ENCODE data around the gene DNAJC3.

The DNAJC3 gene

GRCh38 chr13:95809429-95809828, 132.5 kb downstream of the DNAJC3 start:
- peaks cover 10% of the 10 kb centered on the region for H3K9me3 ChIP-seq (ENCODE audit: low read length)
- H3K4me3 ChIP-seq (ENCODE audit: low read length), result no peak overlapping the region
- H2AFZ ChIP-seq (ENCODE audit: low read depth, low read length), result no peak overlapping the region
- no peaks in the 10 kb centered on the region for H3K27me3 ChIP-seq (ENCODE audit: insufficient read depth, low read length)
- peaks cover 6% of the 10 kb centered on the region for H3K36me3 ChIP-seq (ENCODE audit: insufficient read depth, low read length)
- H3K4me1 ChIP-seq (ENCODE audit: insufficient read depth, low read length), result no peaks in the 10 kb centered on the region

GRCh38 chr13:95813139-95813538, 136.2 kb downstream of the DNAJC3 start:
- Histone ChIP-seq H3K36me3 (ENCODE audit: insufficient read depth, low read length) (peaks cover 5% of the 10 kb centered on the region), H3K4me3 (ENCODE audit: low read length) (no peak overlapping the region), H2AFZ (ENCODE audit: low read depth, low read length) (no peak overlapping the region), H3K4me1 (ENCODE audit: insufficient read depth, low read length) (no peaks in the 10 kb centered on the region), H3K9me3 (ENCODE audit: low read length) (peaks cover 4% of the 10 kb centered on the region), H3K27me3 (ENCODE audit: insufficient read depth, low read length) (no peaks in the 10 kb centered on the region)

GRCh38 chr13:95814495-95814894, 137.6 kb downstream of the DNAJC3 start:
- no peaks in the 10 kb centered on the region for H3K27me3 ChIP-seq (ENCODE audit: insufficient read depth, low read length)
- peaks cover 1% of the 10 kb centered on the region for H3K9me3 ChIP-seq (ENCODE audit: low read length)
- H2AFZ ChIP-seq (ENCODE audit: low read depth, low read length), result no peak overlapping the region
- H3K4me3 ChIP-seq (ENCODE audit: low read length), result no peak overlapping the region
- H3K4me1 ChIP-seq (ENCODE audit: insufficient read depth, low read length), result no peaks in the 10 kb centered on the region
- H3K36me3 ChIP-seq (ENCODE audit: insufficient read depth, low read length), result peaks cover 3% of the 10 kb centered on the region

DNA sequence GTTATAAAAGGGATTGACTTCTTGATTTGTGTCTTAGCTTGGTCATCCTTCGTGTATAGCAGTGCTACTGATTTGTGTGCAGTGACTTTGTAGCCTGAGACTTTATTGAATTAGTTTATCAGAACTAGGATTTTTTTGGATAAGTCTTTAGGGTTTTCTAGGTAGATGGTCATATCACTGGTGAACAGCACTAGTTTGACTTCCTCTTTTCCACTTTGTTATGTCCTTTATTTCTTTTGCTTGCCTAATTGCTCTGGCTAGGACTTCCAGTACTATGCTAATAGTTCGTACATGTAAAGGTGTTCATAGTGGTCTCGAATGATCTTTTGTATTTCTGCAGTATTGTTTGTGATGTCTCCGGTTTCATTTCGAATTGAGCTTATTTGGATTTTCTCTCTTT, 145.4 kb downstream of the DNAJC3 start:
- no peaks in the 10 kb centered on the region for H3K4me1 ChIP-seq (ENCODE audit: insufficient read depth, low read length)
- no peak overlapping the region for H2AFZ ChIP-seq (ENCODE audit: low read depth, low read length)
- no peak overlapping the region for H3K4me3 ChIP-seq (ENCODE audit: low read length)
- peaks cover 19% of the 10 kb centered on the region for H3K36me3 ChIP-seq (ENCODE audit: insufficient read depth, low read length)
- peaks cover 9% of the 10 kb centered on the region for H3K9me3 ChIP-seq (ENCODE audit: low read length)
- no peaks in the 10 kb centered on the region for H3K27me3 ChIP-seq (ENCODE audit: insufficient read depth, low read length)

DNA sequence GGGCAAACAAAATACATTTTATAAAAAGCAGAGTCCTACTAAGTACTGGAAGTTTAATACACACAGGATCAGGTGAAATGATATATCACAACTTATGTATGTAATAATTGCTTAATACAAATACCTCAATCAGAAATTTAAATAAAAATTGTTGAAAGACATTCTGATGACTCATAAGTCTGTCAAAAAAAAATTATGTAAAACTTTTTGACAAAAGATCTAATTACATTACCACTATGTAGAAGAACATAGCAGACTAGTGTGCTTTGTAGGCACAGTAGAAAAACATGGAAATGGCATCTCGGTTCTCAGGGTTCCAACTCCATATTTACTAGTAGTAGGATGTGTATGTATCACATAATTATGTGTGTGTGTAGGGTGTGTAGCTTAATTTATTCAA, 156.2 kb downstream of the DNAJC3 start:
- no peaks in the 10 kb centered on the region for H3K4me1 ChIP-seq (ENCODE audit: insufficient read depth, low read length)
- H2AFZ ChIP-seq (ENCODE audit: low read depth, low read length), result no peak overlapping the region
- peaks cover 2% of the 10 kb centered on the region for H3K36me3 ChIP-seq (ENCODE audit: insufficient read depth, low read length)
- H3K27me3 ChIP-seq (ENCODE audit: insufficient read depth, low read length), result no peaks in the 10 kb centered on the region
- no peaks in the 10 kb centered on the region for H3K9me3 ChIP-seq (ENCODE audit: low read length)
- no peak overlapping the region for H3K4me3 ChIP-seq (ENCODE audit: low read length)

DNA sequence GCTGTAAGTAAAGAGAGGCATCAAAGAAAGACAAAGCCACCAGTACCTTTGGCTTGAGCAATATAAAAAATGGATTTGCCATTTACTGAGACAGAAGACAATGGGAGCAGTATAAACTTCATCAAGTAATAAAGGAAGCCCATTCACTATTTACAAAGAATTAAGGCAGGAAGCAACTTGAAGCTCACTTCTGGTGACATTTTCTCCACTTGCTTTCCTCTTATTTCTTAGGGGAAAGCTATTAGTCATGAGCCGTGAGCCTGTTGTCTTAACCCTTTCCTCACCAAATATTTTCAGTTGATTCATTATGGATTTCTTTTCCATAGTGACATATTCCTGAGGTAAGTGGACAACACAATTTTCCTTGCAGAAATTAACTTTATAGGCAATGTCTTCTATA, 156.8 kb downstream of the DNAJC3 start:
- no peaks in the 10 kb centered on the region for H3K9me3 ChIP-seq (ENCODE audit: low read length)
- no peaks in the 10 kb centered on the region for H3K27me3 ChIP-seq (ENCODE audit: insufficient read depth, low read length)
- H3K4me3 ChIP-seq (ENCODE audit: low read length), result no peak overlapping the region
- no peaks in the 10 kb centered on the region for H3K4me1 ChIP-seq (ENCODE audit: insufficient read depth, low read length)
- H2AFZ ChIP-seq (ENCODE audit: low read depth, low read length), result no peak overlapping the region
- H3K36me3 ChIP-seq (ENCODE audit: insufficient read depth, low read length), result peaks cover 2% of the 10 kb centered on the region

DNA sequence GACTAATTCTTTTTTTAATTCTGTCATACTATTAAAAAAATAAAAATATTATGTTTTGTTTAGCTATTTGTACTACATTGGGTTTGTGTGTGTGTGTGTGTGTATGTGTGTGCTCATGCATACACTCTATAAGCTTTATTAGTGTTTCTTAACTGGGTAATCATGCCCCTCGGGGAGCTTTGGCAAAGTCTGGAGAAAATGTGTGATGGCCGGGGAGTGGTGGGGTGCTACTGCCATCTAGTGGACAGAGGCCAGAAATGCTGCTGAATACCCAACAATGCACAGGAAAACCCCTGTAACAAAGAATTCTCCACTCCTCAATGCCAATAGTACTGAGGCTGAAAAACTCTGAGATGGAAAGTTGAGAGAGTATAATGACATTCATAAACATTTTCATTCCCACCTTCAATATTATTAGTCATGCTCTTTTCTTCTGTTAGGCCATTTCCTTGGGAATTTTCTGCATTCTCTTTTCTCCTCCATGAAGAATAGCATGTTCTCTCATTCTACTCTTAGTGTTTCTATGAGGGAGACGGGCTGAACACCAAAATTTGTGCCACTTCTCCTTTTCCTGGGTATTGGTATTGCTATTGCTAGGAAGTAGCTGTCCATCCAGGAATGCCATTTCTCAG, 157.3 kb downstream of the DNAJC3 start:
- peaks cover 2% of the 10 kb centered on the region for H3K36me3 ChIP-seq (ENCODE audit: insufficient read depth, low read length)
- no peak overlapping the region for H2AFZ ChIP-seq (ENCODE audit: low read depth, low read length)
- H3K27me3 ChIP-seq (ENCODE audit: insufficient read depth, low read length), result no peaks in the 10 kb centered on the region
- H3K4me1 ChIP-seq (ENCODE audit: insufficient read depth, low read length), result no peaks in the 10 kb centered on the region
- H3K4me3 ChIP-seq (ENCODE audit: low read length), result no peak overlapping the region
- H3K9me3 ChIP-seq (ENCODE audit: low read length), result no peaks in the 10 kb centered on the region

DNA sequence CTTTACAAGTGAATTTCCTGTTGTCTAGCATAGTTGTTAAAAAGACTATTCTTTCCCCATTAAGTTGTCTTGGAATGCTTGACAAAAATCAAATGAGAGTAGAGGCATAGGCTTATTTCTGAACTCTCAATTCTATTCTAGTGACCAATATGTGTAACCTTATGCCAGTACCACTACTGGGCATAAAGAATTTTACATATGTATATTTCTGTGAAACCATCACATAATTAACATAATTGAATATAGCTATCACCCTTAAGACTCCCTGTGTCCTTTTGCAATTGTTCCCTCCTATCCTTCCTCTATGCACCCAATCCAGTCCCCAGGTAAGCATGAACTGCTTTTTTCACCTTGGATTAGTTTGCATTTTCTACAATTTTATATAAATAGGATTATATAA, 165.0 kb downstream of the DNAJC3 start:
- no peak overlapping the region for H3K4me3 ChIP-seq (ENCODE audit: low read length)
- H3K36me3 ChIP-seq (ENCODE audit: insufficient read depth, low read length), result no peaks in the 10 kb centered on the region
- no peaks in the 10 kb centered on the region for H3K4me1 ChIP-seq (ENCODE audit: insufficient read depth, low read length)

GRCh38 chr13:95842898-95843297, 166.0 kb downstream of the DNAJC3 start:
- Histone ChIP-seq H3K4me3 (ENCODE audit: low read length) (no peak overlapping the region), H3K36me3 (ENCODE audit: insufficient read depth, low read length) (no peaks in the 10 kb centered on the region), H3K9me3 (ENCODE audit: low read length) (peaks cover 6% of the 10 kb centered on the region), H2AFZ (ENCODE audit: low read depth, low read length) (no peak overlapping the region), H3K4me1 (ENCODE audit: insufficient read depth, low read length) (no peaks in the 10 kb centered on the region), H3K27me3 (ENCODE audit: insufficient read depth, low read length) (no peaks in the 10 kb centered on the region)

More for the DNA sequence above, 165.0 kb downstream of the DNAJC3 start:
- Histone ChIP-seq H2AFZ (ENCODE audit: low read depth, low read length) (no peak overlapping the region), H3K27me3 (ENCODE audit: insufficient read depth, low read length) (no peaks in the 10 kb centered on the region), H3K9me3 (ENCODE audit: low read length) (peaks cover 6% of the 10 kb centered on the region)
